ENCODE measurements around the gene CSTF2T.
A peak's percentile ranks its signal among the peaks of the same experiment; 100 is the strongest.

The CSTF2T gene, protein sequence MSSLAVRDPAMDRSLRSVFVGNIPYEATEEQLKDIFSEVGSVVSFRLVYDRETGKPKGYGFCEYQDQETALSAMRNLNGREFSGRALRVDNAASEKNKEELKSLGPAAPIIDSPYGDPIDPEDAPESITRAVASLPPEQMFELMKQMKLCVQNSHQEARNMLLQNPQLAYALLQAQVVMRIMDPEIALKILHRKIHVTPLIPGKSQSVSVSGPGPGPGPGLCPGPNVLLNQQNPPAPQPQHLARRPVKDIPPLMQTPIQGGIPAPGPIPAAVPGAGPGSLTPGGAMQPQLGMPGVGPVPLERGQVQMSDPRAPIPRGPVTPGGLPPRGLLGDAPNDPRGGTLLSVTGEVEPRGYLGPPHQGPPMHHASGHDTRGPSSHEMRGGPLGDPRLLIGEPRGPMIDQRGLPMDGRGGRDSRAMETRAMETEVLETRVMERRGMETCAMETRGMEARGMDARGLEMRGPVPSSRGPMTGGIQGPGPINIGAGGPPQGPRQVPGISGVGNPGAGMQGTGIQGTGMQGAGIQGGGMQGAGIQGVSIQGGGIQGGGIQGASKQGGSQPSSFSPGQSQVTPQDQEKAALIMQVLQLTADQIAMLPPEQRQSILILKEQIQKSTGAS

DNA sequence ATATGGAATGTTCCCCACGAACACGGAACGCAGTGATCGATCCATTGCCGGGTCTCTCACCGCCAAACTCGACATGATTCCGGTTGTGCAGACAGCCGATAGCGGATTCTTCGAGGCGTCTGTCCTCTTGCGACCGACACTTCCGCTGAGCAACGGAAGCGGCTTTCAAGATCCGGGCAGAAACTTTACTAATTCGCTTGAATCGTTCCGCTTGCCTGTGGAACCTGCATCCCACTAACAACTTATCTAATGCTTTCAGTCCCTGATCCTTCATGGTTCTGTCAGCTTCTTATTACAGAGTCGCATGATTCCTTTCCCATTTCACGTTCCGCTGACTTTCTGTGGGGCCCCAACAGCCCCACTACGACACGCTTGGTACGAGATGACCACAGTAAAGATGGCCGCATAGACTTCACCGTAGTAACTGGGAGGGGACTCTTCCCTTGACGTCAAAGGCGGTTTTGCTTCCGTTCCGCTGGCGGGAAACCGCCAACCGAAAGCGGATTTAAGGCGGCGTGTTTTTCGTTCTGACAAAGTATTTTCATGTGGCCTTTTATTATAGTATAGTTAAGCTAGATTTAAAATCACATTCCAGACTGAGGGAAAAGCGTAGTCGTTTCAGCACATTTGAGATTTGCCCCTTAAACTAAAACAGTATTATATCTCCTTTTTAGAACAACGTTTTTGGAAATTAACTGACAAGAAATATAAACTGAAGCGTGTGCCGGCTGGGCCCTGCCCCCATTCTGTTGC is at the start of gene CSTF2T:
TSS of gene CSTF2T (minus strand) at position 121 of the 753 bp plus-strand sequence. CDS start at position 75, 46 bp downstream.
- DNase-seq = peak; percentile 80

DNA sequence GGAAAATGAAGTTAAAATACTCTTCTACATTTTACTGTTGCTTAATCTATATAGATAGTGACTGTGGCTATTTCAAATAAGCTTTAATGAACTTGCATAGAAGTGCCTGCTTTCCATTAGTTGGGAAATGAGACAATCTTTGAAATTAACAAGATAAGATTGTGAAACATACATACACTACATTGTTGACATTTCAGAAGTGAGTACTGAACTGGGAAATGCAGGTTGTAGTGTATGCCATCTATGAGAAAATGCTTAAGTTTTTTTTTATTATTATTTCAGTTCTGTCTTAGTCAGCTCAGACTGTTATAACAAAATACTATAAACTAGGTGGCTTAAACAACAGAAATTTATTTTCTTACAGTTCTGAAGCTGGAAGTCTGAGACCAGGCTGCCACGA is 49.6 kb upstream of the CSTF2T start:
- no peak for DNase-seq

DNA sequence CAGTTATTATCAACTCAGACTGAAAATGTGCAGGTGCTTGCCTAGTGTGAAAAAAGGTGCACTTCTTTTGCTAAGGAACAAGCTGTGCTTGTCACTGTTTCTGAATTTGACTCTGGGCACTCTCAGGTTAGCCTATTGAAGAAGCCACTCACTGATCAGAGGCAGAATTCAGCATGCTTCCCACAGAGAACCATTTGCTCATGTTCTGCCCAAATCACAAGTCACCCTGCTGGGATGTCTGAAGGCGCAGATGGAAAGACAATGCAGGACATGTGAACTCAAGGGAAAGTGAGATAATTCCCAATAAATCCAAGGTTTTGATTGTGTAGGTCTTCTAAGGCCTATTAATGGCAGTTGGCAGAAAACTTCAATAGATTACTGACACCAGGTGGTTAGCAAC is 47.8 kb upstream of the CSTF2T start:
- DNase-seq = no peak

DNA sequence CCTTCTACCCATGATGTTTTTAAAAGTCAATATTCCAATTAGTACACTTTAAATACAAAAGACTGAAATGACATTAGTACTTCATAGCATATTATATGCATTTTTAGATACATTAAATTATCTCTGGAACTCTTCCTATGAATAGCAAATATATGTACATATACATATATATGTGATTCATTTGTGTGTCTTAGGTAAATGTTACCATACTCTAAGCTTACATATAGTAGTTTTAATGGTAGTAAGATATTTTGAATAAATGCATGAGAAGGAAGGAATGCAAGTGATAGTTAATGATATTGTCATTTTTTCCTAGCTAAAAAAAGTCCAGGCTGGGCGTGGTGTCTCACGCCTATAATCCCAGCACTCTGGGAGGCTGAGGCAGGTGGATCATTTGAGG is 46.0 kb upstream of the CSTF2T start:
- no peak for DNase-seq

DNA sequence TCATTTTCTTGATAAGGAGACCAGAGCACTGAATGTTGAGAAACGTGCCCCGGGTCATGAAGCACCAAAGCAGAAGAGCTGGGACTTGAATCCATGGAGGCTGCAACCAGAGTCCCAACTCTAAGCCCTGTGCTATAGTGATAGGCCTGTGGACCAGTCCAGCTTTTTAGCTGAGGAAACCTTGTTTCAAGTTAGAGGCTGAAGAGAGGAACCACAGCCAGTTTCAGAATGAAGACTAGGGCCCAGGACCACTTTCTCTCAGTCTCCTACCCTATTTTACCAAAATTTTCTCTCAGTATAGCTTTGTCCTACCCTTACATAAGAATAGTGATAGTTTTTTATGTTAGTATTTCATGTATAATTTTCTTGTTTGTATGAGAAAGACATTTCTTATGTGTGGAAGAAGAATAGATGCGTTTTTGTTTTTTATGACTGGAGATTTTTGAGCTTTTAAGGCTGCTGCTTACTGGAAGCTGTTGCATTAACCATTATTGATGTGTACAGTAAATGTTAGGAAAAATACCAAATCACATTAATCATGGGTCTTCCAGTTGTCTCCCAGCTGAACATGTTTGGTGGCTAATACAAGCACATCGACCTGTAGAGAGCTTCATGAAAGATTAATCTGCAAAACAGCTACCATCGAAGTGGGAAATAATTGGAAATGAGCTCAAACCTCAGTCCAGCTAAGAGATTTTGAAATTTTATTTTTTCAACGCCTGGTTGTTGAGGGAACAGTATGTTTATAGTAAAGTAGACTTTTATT is 45.0 kb upstream of the CSTF2T start:
- no peak for DNase-seq

DNA sequence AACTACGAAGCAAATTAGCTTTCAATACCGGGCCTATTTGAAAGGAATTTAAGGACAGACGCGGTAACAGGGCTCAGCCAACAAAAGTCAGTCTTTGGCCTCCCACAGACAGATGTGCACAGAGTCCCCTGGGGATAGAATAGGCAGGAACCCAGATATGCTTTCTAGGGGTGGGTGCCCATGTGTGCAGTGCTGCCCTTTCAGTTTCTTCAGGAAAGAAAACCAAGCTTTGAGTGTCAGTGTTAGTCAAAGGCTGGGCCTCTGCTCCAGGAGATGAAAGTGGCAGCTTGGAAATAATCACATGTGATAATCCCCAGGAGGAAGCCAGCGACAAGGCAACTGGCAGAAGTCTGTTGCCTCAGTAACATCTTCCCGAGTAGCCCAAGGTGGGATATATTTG is 43.8 kb upstream of the CSTF2T start:
- DNase-seq = no peak

DNA sequence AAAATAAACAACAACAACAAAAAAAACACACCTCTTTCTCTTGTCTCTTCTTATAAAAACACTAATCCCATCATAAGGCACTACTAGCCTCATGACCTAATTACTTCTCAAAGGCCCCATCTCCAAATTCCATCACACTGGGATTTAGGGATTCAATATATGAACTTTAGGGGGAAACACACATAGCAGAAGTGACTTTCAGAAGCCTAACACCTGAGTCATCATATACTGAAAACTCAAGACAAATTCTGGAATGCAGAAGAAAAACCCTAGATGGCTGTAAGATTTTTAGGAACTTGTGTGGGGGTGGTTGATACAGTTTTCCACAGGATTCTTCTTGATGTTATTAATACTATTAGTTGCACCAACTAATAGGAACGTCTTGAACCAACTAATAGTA is 33.7 kb upstream of the CSTF2T start:
- DNase-seq = no peak

DNA sequence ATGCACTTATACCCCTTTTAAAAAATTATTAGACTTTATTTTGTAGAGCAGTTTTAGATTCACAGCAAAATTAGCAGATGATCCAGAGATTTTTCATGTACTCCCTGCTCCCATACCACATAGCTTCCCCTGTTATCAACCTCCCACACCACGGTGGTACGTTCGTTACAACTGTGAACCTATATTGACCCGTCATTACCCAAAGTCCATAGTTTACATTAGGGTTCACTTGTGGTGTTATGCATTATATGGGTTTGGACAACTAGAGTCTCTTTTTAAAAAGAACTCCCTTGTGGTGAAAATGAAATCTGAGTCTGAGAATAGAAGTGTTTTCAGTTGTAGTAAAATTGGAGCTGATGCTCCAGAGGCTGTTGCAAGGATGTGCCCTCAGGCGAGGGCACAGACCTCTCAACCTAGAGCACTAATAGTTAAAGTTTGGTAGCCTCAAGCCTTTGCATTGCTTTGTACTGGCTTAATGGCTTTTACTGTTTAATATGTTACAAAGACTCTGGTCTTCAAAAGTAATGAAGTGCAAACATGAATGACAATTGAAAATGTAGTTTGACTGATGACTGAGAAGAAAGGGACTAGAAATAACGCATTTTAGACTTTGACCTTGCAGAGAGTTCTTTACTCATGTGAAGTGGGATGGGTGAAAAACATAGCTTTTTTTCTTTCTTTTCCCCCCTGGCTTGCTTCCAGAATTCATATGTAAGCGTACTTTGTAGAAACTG is 30.6 kb upstream of the CSTF2T start:
- DNase-seq = no peak

DNA sequence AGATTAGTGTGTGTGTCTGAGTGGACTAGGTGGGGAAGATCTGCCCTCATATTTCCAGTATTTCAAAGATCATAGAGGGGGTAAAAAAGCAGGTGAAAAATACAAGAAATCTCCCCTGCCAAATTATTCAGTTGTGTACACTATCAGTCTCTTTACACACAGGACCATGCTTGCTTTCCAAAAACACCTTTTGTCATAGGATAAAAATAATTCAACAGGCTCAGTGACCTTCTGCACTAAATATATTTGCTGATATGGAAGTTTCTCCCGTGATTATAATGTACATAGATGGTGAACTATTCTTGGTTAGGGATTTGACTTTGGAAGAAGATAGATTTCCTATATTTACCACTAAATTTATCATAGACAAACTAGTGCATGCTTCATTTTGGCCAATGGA is 24.6 kb upstream of the CSTF2T start:
- DNase-seq = no peak

DNA sequence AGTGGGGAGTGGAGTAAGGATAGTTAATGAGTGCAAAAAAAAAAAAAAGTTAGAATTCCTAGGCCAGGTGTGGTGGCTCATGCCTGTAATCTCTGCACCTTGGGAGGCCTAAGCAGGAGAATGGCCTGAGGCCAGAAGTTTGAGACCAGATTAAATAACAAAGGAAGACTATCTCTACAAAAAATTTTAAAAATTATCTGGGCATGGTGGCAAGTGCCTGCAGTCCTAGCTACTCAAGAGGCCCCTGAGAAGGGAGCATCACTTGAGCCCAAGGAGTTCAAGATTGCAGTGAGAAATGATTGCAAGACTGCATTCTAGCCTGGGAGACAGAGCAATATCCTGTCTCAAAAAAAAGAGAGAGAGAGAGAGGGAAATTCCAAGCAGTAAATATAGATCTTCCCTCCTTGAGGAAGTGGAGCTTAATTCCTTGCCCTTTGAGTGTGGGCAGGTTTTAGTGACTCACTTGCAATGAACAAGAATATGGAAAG is 19.5 kb upstream of the CSTF2T start:
- DNase-seq = no peak

DNA sequence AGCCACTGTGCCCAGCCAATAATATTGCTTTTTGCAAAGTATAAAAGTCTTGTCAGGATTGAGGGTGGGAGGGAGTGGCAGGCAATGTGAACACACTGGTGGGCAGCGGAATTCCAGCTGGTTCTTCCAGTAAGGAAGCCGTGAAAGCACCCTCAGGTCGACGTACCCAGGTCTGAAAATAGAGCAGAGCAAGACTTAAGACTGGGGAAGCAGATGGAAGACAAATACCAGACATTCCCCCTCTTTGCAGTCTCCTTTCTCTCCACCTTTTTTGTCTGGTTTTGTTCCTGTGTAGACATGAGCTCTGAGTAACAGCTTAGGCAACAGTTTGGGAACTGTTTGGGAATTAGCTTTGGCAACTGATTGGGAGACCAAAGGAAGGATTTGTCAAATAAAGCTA is 17.6 kb upstream of the CSTF2T start:
- no peak for DNase-seq

DNA sequence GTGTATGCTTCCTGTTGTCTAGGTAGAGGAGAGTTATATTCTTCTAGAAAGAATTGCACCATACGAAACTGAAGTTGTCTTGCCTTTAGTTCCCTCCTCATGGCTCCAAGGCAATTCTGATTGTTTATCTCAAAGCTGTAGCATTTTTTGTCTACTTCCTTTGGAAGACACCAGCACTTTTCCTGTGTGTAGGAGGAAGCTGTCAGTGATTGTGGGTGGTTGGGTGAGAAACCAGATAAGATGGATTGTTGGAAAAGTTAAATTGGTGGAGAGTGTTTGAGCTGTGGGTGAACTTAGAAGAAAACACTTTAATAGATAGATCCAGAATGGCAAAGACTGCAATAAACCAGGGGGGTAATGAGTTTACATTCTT is 12.1 kb upstream of the CSTF2T start:
- no peak for DNase-seq

DNA sequence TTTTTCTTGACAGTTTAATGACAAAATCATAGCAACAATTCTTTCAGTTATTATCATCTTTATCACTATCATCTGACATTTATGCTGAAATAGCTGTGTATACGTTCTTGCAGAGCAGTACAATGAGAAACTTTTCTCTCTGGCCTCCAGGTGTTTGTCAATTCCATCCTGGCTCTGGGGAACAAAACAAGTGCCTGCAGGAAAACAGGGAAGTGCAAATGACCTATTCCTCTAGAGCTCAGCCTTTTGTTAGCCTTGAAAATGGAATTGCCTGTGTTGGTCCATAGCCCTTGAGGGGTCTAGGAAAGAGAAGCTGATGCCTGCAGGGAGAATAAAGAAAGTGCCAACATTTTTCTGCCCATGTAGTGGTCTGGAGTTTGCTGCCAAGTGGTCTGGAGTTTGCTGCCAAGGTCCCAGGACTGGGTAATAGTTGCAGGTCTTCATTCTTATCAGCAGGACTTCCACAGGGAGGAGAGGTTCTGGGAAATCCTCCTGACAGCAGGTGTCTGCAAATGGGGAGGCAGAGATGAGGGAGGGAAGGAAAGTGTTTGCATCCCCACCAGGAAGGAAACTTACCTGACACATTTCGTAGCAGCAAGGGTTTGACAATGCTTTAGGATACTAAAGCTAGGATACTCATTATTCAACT is 10.1 kb upstream of the CSTF2T start:
- no peak for DNase-seq

DNA sequence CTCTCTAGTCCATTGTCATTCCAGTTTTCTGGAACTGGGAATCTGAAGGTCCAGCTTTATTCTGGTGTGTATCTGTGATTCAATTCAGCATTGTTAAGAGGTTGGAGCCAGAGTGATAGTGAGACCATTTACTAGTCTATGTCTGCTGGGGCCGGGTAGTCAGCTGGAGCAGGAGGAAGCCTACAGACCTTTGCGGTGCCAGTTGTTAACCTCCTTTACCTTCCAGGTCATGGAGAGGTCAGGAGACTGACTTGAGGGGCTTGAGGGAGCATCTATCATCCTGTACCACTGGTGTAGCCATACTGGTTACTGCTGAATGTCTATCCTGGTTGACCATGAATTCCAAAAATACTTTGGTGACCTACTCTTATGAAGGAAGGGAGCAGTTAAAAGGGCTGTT is 9.2 kb upstream of the CSTF2T start:
- DNase-seq = no peak

DNA sequence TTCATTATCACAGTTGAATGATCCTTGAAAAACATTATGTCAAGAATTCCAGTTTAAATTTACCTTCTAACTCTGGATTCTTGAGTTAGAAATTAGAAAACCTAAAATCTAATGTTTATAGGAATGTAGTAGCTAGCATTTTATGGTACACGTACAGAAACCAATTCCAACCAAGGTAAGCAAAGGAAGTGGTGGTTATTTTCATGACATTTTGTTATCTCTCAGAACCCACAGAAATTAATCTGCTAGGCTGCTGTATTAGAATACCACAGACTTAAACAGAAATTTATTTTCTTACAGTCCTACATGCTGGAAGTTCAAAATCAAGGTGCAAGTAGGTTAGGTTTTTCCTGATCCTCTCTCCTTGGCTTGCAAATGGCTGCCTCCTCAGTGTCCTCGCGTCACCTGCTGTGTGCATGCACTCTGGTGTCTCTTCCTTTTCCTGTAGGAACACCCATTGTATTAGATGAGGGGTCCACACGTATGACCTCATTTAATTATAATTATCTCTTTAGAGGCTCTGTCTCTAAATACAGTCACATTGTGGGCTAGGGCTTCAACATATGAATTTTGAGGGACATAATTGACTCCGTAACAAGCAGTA is 8.5 kb upstream of the CSTF2T start:
- DNase-seq = no peak

DNA sequence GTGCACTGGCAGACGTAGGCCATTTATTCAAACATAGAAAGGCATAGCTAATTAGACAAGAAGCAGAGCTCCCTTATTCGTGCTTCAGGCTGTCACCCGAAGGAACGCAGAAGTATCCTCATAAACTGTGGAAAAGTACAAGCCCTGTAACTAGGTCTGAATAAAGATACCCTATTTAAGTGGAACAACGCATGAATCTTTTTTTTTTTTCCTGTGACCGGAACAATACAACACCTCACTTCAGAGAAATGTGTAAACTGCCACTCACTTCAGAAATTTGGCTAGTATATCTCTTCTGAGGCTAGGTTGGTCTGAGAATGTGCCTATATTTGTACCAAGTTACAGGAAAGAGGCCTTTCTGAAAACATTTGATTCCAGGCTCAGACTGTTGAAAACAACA is 8.0 kb upstream of the CSTF2T start:
- DNase-seq = no peak

DNA sequence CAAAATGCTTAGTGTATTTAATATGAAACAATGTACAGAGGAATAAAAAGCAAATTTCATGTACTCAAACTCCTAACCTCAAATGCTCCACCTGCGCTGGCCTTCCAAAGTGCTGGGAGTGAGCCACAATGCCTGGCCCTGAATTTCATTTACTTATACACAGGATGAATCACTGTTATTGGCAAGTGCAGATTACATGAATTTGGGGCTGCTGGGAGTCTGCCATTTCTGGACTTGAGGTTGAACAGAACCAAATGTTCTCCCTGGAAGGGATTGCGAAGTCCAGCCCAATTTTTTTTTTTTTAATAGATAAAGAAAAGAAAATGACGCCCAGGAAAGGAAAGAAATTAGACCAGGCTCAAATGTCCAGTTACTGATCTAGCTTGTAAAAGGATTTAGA is 6.8 kb upstream of the CSTF2T start:
- DNase-seq = no peak

DNA sequence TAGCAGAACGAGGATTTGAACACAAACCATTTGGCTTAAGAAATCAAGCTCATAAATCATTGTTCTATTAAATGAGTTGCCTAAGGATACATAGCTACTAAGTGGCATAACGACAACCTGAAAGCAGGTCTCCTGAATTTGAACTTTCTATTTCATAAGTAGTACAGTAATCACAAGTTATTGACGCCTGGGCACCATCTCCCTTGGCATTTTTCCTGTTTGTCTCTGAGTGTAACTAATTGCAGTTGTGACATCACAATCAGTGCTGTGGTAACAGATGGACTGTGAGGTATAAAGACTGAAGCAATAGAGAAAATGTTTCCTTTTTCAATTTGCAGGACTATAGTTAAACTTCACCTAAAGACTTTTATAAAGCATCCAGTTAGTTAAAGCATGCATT is 6.4 kb upstream of the CSTF2T start:
- no peak for DNase-seq

DNA sequence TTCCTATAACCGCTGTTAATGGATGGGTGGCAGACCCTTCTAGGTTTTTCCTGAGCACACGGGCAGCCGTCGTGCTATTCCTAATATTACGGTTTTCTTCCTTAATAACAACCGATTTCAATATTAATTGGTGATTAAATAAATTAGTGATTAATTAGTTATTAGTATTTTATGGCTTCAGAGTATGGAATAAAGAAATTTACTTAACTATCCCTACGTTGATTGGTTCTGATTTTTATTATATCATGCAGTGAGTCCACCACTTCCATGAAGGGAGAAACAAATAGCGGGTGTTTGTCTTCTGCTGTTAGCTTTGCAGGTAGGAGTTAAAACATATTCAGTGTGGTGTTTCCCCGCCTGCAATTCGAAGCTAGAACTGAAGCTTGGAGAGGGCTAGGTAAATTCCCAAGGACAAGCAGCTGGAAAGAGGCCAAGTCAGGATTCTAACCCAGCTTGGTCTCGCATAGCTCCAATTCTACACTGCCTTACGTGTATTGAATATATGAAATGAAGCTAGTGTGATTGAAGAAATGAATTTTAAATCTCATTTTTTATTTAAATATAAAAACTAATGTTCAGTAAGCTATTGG is 928 bp upstream of the CSTF2T start:
- DNase-seq = no peak

DNA sequence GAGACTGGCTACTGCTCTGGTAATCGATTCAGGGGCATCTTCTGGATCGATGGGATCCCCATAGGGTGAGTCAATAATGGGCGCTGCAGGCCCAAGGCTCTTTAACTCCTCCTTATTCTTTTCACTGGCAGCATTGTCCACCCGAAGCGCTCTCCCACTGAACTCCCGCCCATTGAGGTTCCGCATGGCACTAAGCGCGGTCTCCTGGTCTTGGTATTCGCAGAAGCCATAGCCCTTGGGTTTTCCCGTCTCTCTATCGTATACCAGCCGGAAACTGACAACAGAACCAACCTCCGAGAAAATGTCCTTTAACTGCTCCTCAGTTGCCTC is 285 bp downstream of the CSTF2T start:
- no peak for DNase-seq

DNA sequence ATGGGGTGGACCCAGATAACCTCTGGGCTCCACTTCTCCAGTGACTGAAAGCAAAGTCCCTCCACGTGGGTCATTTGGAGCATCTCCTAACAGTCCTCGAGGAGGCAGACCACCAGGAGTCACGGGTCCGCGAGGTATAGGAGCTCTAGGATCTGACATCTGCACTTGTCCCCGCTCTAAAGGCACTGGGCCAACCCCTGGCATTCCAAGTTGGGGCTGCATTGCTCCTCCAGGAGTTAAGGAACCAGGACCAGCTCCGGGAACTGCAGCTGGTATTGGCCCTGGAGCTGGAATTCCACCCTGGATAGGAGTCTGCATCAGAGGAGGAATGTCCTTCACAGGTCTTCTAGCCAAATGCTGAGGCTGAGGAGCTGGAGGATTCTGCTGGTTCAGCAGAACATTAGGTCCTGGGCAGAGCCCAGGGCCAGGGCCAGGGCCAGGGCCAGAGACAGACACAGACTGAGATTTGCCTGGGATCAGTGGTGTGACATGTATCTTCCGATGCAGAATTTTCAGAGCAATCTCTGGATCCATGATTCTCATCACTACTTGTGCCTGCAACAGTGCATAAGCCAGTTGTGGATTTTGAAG is 827 bp downstream of the CSTF2T start:
- no peak for DNase-seq
